HT1080 (cell line): ENCODE results near the gene SRSF4. TPM values are rescaled to one million over a fixed set of nuclear protein-coding genes. Genes with fewer than 3 reads are reported as not detected.
"Not testable (repeated sequence)": the region's sequence is repeated elsewhere in the genome, so short reads cannot be mapped to it uniquely, and the experiment has no call there.

Source experiments
- DNase-seq: peaks from one replicate; pipeline ENCODE4 v3.0.0-alpha.2; 2015; ENCODE audit warnings: low read depth
- polyA plus RNA-seq, 2 experiments: library from polyadenylated mRNA; depleted of rRNA; stranded (reverse); fragments of >200 nt; gene quantifications; 2 replicates each; pipeline ENCODE4 v1.2.3, GENCODE V29; 2015
- total RNA-seq: library from RNA; depleted of rRNA; stranded (reverse); fragments of >200 nt; shearing (Covaris generic); gene quantifications from 2 replicates; pipeline ENCODE4 v1.2.3, GENCODE V29; 2014; rRNA removed

The SRSF4 gene
- 30.8 and 60.9 TPM in 2 replicates for total RNA-seq
- 46.4 and 59.0 TPM in 2 replicates for polyA plus RNA-seq (2015; cell fraction: cytosol; rRNA removed)
- polyA plus RNA-seq (2015; cell fraction: nucleus; rRNA removed), result 76.3 and 84.4 TPM in 2 replicates

DNA sequence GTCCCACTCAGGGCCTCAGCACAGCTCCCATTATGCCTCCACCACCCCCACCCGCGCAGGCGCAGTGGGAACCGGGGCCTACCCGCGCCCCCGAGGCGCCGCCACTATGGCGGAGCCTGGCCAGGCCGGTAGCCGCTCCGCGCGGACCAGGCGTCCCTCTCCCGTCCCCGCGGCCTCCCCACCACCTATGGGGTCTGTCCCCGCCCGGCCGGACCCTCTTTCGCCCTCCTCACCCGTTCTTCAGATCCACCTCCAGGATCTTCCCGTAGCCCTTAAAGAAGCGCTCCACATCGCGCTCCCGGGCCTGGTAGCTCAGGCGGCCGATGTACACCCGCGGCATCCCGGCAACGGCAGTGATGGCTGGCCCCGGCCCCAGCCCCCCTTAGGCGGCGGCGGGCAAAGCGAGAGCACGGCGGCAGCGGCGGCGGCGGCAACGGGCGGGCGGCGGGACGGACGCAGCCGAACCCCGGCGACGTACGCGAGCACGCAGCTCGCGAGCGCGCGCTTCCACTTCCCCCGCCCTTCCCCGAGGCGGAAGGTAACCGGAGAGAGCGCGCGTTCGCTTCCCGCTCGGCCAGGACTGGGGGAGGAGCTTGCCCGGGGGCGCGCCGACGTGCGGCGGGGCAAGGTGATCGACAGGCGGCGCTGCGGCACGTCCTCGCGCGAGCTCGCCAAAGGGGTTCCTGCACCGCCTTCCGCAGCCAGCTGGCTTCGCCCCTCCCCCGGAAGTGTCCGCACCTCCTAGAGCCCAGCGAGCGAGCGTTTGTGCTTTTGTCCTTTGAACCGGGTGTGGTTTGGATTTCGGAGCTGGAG lies at the start of gene SRSF4:
Gene SRSF4, minus strand, starts transcription at position 488 of the 813 bp plus-strand sequence. Its CDS starts 148 bp downstream, at position 340.
- peak; percentile 98 for DNase-seq

DNA sequence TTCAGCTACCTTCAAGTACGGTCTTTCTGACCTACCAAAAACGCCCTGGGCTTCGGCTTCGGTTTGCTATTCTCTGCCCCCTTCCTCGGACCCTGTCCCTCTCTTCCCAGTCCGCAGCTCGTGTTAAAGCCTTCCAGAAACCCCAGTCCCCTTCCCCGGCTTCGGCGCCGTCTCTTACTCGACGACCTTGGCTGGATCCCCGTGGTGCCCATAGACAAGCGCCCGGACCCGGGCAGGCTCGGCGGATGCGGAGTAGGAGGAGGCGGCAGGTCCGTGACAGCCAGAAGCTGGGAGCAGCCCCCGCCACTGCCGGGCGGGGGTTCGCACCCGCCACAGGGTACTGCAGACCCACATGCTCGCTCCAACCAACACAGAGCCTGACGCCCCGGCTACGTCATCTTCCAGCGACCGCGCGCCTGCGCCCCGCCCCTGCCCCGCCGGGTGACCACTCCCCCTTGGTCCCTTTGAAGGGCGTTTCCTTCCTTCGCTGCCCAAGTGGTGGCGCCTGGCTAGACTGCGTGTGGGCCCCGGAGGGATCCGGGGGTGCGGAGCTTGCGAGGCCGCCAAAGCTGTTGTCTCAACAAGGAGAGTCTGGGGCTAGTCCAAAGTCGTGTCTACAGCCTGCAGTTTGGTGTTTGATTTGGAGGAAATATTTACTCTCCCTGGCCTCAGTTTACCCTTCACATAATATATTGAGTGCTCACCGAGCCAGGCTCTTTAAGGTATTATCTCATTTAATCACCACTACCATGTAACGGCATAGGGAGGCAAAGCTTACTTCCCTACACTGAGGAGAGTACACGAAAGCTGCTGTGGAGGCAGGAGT lies 49.1 kb upstream of the SRSF4 start, which contains the start of gene MECR:
Gene MECR, minus strand, starts transcription at position 382 of the 826 bp plus-strand sequence. Its CDS starts 28 bp downstream, at position 354.
- DNase-seq, result peak; percentile 89

DNA sequence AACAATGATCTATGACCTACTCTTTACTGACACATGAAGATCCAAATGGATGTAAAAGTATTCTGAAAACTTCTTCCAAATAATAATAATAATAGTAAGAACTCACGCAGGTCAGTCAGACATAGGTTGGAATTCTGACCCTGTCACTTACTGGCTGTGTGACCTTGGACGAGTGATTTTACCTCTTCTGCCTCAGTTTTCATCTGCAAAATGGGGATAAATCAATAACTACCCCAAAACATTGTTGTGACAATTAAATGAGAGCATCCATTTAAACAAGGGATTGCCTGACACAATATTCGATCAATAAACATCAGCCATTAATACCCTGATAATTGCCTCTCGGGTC lies 48.5 kb upstream of the SRSF4 start:
- DNase-seq, result no peak

DNA sequence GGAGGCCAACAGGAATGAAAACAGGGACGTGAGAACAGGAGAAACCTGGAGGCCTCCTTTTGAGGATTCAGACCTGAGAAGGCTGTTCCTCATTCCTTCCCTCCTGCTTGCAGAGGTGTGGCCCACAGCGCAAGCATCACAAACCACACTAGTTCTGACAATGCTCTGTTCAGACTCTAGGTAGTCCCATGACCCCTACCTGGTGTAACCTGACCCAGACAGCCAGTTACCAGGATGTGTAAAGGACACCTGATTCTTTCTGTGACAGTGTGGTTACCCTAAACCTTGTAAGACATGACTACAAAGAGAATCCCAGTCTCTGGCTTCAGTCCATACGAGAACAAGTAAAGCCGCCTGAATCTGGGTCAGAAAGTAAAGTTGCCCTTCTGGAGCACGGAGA lies 45.8 kb upstream of the SRSF4 start:
- no peak for DNase-seq

DNA sequence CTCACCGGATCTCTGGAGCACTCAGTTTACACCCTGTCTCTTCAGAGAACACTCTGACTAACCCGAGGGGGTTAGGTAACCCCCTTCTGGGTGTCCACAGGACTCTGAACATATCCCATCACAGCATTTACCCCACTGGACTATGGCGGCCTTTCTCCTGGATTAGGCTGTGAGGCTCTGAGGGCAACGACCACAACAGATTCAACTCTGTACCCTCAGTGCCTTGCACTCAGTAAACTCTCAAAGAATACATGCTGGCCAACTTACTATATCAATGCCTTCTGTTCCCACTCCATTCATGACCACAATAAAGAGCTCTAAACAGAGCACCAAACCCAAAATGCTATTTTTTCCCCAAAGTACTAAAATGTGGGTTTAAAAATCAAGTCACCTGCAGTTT lies 43.7 kb upstream of the SRSF4 start:
- no peak for DNase-seq

DNA sequence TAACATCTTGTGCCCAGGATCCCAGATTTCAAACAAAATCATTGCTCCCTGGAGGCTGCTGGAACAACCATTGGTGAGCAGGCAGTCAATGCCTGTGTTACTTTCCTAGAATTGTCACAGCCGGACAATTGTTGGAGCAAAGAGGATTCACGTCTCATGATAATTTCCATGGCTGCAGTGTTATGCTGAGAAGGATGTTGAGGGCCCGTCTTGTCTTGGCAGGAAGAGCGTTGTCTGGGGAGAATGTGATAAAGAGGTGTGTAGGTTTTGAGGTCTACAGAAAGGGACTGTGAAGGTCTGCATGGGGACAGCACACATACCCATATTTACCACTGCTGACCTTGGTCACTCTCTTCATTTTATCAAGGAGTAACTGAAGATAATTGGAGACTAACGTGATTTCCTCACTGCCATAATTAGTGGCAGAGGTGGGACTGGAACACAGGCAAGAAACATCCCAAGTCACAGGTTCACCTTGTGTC lies 42.7 kb upstream of the SRSF4 start:
- DNase-seq, result no peak

DNA sequence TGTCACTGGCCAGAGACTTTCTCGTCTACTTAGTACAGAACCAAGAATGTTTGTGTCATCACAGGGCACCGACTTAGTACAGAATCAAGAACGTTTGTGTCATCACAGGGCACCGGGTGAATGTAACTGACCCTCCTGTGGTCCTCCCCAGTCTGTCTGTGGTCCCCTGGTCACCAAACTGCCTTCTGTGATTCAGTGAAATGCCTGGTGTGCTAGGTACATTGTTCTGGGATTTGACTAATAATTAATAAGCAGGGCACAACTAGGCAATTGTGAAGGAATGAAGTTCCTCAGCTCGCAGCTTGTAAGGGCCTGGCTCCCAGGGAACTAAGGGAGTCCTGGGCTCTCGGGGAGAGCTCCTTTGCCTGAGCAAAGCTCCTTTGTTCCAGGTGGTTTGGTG lies 41.8 kb upstream of the SRSF4 start:
- DNase-seq, result no peak

DNA sequence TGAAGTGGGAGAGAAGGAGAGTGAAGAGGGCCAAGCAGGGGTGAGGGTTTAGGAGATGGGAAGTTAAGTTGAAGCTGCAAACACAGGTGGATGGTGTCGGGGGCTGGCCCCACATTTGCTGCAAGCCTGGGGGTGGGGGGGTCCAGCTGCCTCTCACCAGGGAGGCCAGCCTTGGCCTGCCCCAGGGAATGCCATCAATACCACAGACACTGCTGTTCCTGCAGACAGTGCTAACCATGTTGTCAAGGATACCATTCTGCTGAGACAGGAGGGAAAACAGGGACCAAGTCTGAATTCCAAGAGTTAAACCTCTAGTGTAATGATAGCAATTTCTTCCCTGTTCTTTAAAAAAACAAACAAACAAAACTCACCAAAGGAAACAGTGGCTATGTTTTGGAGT lies 41.0 kb upstream of the SRSF4 start:
- DNase-seq, result no peak

DNA sequence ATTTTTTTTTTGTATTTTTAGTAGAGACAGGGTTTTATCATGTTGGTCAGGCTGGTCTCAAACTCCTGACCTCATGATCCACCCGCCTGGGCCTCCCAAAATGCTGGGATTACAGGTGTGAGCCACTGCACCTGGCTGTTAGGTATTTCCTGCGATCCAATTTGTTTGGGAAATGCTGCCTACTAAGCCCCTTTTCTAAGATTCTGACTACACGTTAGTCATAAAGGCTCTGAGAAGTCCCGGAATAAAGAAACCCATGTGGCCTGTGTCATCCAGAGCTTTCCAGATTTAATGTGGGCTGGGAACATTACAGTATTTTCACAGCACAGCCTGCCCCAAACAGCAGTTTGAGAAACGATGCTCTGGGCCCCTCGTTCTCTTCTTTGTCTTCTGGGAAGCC lies 40.6 kb upstream of the SRSF4 start:
- not testable (repeated sequence) for DNase-seq

DNA sequence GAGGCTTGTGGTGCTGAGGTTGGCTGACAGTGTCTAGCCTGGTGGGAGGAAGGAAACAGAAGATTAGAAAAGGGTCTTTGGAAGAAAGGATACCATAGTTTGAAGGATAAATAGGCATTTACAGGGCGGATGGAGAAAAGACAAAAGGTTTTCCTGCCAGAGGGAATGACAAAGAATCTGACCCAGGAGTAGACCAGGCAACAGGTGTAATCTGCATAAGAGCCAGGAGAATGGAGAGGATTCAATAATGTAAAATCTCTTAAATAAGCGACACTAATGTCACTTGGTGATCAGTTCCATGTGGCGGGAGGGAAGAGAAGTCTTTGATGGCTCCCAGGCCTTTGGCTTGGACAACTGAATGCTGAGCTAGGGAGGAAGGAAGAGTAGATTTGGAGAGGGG lies 39.6 kb upstream of the SRSF4 start:
- no peak for DNase-seq

DNA sequence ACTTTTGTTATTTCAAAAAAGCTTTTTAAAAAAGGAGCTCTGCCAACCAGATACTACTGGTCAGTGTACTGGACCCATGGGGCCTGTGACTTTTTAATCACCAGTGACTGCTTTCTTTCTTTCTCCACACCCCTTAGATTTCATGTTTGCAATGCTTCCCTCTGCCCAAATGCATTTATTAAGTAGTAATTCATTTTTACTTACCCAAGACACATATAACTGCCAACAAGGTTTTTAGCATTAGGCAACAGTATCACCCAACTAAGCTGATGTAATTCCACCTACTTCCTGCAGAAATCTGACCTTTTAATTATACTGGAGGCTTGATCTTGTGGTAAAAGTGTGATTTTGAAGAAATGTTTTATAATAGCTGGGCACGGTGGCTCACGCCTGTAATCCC lies 36.5 kb upstream of the SRSF4 start:
- no peak for DNase-seq

DNA sequence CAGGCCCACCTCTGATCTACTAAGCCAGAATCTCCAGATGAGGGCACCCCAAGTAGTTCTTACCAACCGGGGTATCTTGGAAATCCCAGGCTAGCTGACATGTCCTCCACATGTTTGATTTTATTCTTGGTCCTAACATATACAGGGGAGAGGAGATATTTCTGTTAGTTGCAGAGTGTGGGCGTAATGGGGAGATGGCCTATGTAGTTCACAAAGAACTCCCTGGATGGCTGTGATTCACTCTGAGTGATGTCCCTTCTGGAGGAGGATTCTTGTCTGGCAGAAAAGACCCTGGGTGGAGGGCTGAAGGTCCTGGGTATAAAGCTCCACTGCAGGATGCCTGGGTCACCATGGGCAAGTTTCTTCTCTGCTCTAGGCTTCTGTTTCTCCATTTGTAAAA lies 35.9 kb upstream of the SRSF4 start:
- DNase-seq, result no peak

DNA sequence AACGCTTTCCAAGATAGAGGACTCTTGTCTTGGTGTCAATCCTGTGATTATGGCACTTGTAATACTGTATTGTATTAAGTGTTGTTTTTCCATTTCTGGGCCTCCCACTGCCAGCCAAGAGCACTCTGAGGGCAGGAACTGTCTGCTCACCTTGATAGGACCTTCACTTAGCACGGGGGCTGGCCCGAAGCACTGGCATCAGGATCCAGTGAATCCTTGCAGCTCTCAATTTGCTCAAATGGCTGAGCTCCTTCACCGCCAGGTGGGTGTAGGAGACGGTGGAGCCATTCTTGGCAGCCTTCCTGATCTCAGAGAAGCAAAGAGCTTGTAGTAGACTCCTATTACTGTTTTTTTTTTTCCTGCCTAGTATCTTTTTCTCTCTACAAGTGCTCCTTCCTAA lies 31.4 kb upstream of the SRSF4 start:
- DNase-seq, result no peak

DNA sequence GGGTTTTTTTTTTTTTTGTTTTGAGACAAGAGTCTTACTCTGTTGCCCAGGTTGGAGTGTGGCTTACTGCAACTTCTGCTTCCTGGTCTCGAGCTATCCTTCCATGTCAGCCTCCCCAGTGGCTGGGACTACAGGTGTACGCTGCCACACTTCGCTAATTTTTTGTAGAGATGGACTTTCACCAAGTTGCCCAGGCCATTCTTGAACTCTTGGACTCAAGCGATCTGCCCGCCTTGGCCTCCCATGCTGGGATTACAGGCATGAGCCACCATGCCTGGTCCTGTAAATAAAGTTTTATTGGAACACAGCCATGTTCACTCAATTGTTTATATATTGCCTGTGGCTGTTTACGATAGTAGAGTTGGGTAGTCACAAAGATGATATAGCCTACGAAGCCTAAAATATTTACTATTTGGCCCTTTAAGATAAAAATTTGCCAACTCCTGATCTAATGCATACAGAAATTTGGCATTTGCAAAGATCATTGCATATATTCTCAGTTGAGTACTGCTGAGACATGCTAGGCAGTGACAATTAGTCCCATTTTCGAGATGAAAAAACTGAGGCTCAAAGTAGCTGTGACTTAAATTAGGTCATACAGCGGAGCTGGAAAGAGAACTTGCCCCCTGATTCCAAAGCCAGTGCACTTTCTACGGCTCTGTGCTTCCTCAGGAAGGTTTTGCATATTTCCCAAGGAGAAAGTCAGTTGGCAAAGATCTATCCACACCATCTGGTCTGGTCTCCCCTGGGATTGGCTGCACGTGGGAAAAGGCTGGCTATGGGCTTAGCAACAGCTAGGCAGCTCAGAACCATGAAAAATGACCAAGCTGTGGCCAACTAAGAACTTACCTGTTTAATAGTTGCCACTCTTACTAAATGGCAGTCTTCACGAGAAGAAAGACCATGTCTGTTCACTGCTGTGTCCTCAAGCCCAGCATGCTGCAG lies 29.7 kb upstream of the SRSF4 start:
- no peak for DNase-seq

DNA sequence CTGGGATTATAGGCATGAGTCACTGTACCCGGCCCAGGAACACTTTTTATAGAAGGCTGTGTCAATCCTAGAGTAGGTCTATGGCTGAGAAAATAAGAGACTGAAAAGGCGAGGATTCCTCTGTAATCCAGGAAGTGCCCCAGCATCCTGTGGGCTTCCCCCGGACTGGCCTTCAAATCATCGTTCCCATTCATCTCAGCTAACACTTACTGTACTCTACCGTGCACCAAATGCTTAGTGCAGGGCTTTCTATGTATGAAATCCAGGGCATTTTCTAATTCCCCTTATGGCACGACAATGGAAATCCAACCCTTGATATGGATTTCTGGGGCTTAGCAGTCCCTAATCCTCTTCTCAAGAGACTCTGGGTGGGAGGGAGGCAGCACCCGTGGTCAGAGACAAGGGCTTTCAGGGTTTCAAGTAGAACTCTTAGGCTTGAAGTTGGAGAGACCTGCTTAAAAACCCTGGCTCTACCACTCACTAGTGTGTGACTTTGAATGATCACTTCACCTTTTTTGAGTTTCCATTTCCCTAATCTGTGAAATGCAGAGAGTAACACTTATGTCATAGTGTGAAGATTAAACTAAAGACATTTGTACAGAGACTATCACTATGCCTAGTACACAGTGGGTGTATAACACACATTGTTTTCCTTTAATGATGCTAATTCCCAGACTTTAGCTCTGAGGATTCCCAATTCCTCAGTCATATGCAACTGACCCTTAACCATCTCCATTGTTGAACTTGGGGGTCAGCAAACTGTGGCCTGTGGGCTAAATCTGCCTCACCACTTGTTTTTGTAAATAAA lies 28.8 kb upstream of the SRSF4 start:
- DNase-seq, result peak; percentile 52

DNA sequence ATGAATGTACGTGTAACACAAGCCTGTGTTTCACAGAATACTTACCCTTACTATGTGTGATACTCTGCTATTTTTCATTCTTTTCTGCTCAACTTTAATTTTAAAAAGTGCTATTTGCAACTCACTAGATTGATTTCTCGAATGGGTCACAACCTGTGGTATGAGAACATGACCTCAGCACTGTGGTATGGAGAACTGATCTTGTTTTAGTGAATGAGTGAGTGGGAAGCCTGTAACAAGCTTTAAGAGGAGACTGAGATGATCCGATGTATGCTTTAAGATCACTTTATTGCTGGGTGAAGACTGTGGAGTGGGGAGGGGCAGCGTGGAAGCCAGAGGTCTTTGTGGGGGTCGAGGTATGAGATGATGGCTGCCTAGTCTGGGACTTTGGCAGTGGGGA lies 27.5 kb upstream of the SRSF4 start:
- no peak for DNase-seq

DNA sequence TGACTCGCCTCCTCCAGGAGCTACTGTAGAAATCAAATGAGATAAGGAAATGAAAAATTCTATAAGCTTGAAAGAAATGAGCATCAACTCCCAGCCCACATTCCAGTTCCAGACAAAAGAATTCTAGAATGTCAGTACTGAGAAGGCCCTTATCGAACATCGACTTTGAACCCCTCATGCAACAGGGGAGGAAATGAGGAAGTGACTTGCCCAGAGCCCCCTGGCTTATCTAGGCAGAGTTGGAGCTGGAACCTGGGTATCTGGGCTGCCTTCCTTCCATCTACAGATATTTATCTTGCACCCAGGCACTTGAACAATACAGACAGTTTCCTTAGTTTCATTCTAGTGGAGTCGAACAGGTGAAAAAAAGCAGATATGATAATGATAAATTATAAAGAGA lies 26.7 kb upstream of the SRSF4 start:
- no peak for DNase-seq

DNA sequence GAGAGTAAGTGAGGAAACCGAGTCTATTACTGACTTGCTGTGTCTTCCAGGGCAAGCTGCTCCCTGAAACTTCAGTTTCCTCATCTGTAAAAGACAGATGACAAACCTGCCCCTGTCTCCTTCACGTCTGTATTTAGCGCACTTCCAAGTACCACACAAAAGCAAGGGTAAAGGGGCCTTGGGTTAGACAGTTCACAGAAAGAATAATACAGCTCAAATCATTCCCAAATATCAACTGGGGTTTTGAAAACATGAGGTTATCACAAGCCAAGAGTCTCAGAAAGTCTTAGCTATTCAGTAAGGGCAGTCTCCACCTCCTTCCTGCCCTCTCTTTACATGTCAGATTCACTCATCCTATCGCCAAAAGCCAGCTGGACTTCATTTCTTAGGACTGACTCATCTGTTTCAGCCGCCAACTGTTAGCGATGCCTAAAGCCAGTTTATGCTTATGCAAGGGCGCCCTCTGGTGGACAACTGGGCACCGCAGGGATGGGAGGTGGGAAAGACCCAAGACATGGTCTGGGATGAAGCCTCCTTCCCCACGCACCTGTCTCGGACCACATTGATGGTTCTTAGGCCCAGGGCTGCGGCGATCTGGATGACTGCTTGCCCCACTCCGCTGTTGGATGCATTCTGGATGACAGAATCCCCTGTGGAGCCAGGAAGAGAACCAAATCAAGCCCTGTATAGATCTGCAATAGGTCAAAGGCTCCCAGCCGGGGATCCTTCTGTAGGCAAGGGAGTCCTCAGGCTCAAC lies 21.1 kb upstream of the SRSF4 start:
- DNase-seq, result peak; percentile 95

DNA sequence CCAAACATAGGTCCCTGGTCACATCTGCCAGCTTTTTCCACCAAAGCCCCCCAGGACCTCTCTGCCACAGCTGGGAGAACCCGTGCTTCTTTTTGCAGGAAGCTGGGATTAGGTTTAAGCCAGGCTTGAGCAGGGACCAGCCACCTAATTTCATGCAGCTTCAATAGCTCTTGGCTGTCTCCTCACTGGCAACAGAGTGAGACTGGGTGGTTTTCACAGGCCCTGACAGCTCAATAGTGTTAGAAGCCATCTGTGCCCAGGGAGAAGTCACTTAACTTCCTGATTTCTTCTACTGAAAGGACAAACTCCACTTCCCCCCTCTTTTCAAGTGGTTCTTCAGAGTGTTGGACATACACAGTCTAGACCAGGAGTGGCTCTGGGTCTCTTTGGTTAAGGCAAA lies 20.4 kb upstream of the SRSF4 start:
- no peak for DNase-seq
